Tibial nerve (tissue), 4 donors: ENCODE results near the gene GRIN2A.

ENCODE experiments used
- EP300 ChIP-seq, 2 donors: sonication (generic); formaldehyde crosslinking; IDR thresholded peaks; one replicate each; pipeline ENCODE4 v1.6.1; 2017; ENCODE audit warnings: antibody characterized with exemption in 2 of 2, mild to moderate bottlenecking in 1 of 2
- TF ChIP-seq, protein P1 (sequence below), 5 experiments: fragments of 200-600 bp in 3 of 5; fragments of 450-650 bp in 2 of 5; sonication (generic) in 3 of 5; IDR thresholded peaks; one replicate each; pipeline ENCODE4 v1.5.1; 2016 to 2019; ENCODE audit warnings: antibody characterized with exemption in 5 of 5, mild to moderate bottlenecking in 3 of 5, moderate library complexity in 2 of 5

DNA sequence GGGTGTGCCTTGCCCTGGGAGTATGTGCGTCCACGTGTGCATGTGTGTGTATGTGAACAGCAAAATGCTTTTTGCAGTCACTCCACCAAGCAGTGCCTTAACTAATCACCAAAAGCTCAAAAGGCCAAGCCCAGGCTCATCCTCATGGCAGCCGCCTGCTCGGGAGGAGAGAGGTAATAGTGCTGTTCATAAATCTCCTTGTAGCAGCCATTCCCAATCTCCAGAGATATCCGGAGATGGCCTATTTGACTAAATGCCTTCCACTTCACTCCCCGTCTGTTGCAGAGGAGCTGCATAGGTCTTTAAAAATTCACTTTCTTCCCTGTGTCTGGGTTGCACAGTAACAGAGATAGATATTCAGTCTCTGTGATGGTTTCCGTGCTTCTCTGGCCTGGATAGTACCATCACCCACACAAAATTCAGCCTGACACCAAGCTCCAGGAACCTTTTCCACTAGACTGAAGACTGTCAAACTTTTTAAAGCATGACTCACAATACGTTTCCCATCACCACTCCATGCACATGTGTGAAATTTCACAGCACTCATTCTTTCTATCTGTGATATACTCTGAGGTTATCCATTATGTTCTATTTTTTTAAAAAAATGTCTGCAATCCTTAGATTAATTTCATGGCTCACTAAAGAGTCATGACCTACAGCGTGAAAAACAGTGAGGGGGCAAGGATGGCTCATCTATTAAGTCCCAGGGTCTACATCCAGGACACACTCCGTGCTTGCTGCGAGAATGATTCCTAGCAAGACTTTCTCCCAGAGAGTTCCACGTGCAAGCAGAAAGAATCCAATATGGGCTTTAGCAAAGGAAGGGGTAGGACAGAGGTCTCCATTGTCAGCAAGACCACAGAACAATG is 357.8 kb downstream of the GRIN2A start:
- TF ChIP-seq, protein P1, sequence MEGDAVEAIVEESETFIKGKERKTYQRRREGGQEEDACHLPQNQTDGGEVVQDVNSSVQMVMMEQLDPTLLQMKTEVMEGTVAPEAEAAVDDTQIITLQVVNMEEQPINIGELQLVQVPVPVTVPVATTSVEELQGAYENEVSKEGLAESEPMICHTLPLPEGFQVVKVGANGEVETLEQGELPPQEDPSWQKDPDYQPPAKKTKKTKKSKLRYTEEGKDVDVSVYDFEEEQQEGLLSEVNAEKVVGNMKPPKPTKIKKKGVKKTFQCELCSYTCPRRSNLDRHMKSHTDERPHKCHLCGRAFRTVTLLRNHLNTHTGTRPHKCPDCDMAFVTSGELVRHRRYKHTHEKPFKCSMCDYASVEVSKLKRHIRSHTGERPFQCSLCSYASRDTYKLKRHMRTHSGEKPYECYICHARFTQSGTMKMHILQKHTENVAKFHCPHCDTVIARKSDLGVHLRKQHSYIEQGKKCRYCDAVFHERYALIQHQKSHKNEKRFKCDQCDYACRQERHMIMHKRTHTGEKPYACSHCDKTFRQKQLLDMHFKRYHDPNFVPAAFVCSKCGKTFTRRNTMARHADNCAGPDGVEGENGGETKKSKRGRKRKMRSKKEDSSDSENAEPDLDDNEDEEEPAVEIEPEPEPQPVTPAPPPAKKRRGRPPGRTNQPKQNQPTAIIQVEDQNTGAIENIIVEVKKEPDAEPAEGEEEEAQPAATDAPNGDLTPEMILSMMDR (IDR thresholded peaks at IDR 0.05), result no peak
- TF ChIP-seq EP300 (IDR thresholded peaks at IDR 0.05), result no peak
